Endothelial cell of umbilical vein (primary cell): ENCODE measurements around the gene MISP3. TPM values are rescaled to one million over a fixed set of nuclear protein-coding genes. Genes with fewer than 3 reads are reported as not detected.

ENCODE experiments used
- BruUV-seq: library from RNA; stranded (reverse); fragments of 400-500 nt; replicated peaks from 2 replicates; lab custom pipeline; 2021; lab: Mats Ljungman, UMichigan
- CTCF ChIA-PET: fragments of 300-600, 350-600 bp; sonication (Branson Sonifier 250); formaldehyde crosslinking; loops from one replicate; lab custom pipeline; 2021; ENCODE audit warnings: antibody characterized with exemption, inconsistent platforms; lab: Charles Lee
- POLR2A ChIA-PET: fragments of 300-600, 350-600 bp; sonication (Branson Sonifier 250); formaldehyde crosslinking; loops from one replicate; lab custom pipeline; 2021; ENCODE audit warnings: antibody characterized with exemption, inconsistent platforms; lab: Charles Lee
- DNase-seq: peaks from one replicate; pipeline ENCODE4 v3.0.0-alpha.2; 2011; ENCODE audit warnings: low read depth, low spot score
- FAIRE-seq: peaks from 2 replicates; lab custom pipeline; 2011; peaks lifted over from hg19 to GRCh38; lab: Jason Lieb, UNC
- H2AFZ ChIP-seq: 2 replicates; pipeline ENCODE4 v1.6.0; 2012; ENCODE audit warnings: low read depth, low read length, control low read depth, inconsistent platforms
- H3K27ac ChIP-seq: 2 replicates; pipeline ENCODE4 v1.5.1; 2011; ENCODE audit warnings: low read depth, mild to moderate bottlenecking, control low read depth, low read length, moderate library complexity; ENCODE audit not compliant: insufficient read depth
- H3K27me3 ChIP-seq, 2 experiments: 2 replicates each; pipeline versions ENCODE4 v1.6.0 to v1.6.1; 2011; ENCODE audit warnings: low read length in 2 of 2, mixed read lengths in 1 of 2; ENCODE audit not compliant: control insufficient read depth in 2 of 2, insufficient read depth in 2 of 2
- H3K36me3 ChIP-seq, 2 experiments: 2 replicates in 1 of 2; 3 replicates in 1 of 2; pipeline ENCODE4 v1.5.1; 2011; ENCODE audit warnings: low read length in 2 of 2, mild to moderate bottlenecking in 1 of 2, moderate library complexity in 1 of 2; ENCODE audit not compliant: control insufficient read depth in 2 of 2, insufficient read depth in 2 of 2; ENCODE audit errors: extremely low read depth in 1 of 2
- H3K4me1 ChIP-seq: 3 replicates; pipeline ENCODE4 v1.5.1; 2011; ENCODE audit warnings: mild to moderate bottlenecking, low read length; ENCODE audit not compliant: control insufficient read depth, insufficient read depth; ENCODE audit errors: extremely low read depth
- H3K4me2 ChIP-seq: 2 replicates; pipeline ENCODE4 v1.6.1; 2011; ENCODE audit warnings: low read length, control low read depth, mixed read lengths; ENCODE audit not compliant: insufficient read depth
- H3K4me3 ChIP-seq, 3 experiments: fragments of 200-600 bp in 1 of 3; sonication (generic), shearing (Covaris generic) in 1 of 3; replicated peaks in 1 of 3; 2 replicates each; pipeline ENCODE4 v1.5.1; 2011 to 2016; ENCODE audit warnings: control low read depth in 3 of 3, low read length in 3 of 3, mild to moderate bottlenecking in 2 of 3, inconsistent platforms in 1 of 3, low read depth in 1 of 3, moderate library complexity in 1 of 3; ENCODE audit not compliant: insufficient read depth in 1 of 3
- H3K79me2 ChIP-seq: 2 replicates; pipeline ENCODE4 v1.6.0; 2012; ENCODE audit warnings: low read length, inconsistent platforms; ENCODE audit not compliant: control insufficient read depth, insufficient read depth
- H3K9ac ChIP-seq: replicated peaks from 2 replicates; pipeline ENCODE3; 2011; ENCODE audit warnings: low read length, control low read depth; ENCODE audit not compliant: insufficient read depth; ENCODE audit errors: extremely low read depth
- H3K9me1 ChIP-seq: replicated peaks from 3 replicates; pipeline ENCODE4 v1.6.0; 2011; ENCODE audit warnings: mild to moderate bottlenecking, low read length; ENCODE audit not compliant: control insufficient read depth, insufficient read depth; ENCODE audit errors: extremely low read depth
- H3K9me3 ChIP-seq: replicated peaks from 2 replicates; pipeline ENCODE4 v1.5.1; 2012; ENCODE audit warnings: low read length, inconsistent platforms; ENCODE audit not compliant: control insufficient read depth, insufficient read depth
- H4K20me1 ChIP-seq: replicated peaks from 2 replicates; pipeline ENCODE3; 2011; ENCODE audit warnings: mild to moderate bottlenecking, low read length; ENCODE audit not compliant: control insufficient read depth, insufficient read depth; ENCODE audit errors: extremely low read depth
- CTCF ChIP-seq, 2 donors: IDR thresholded peaks; 1 replicate in 1 of 2; 2 replicates in 1 of 2; pipeline ENCODE4 v1.5.1; 2011; ENCODE audit warnings: low read length in 2 of 2, mild to moderate bottlenecking in 2 of 2, moderate library complexity in 2 of 2, control low read depth in 1 of 2, inconsistent platforms in 1 of 2, low read depth in 1 of 2; ENCODE audit not compliant: insufficient read depth in 1 of 2; ENCODE audit errors: extremely low read depth in 1 of 2
- EZH2 ChIP-seq: IDR thresholded peaks from 2 replicates; pipeline ENCODE4 v1.6.1; 2012; ENCODE audit warnings: borderline replicate concordance, low read depth, mild to moderate bottlenecking, moderate library complexity, low read length, inconsistent platforms; ENCODE audit not compliant: severe bottlenecking
- FOS ChIP-seq: IDR thresholded peaks from 2 replicates; pipeline ENCODE4 v1.6.1; 2011; ENCODE audit warnings: mild to moderate bottlenecking, low read length, moderate library complexity, borderline replicate concordance; ENCODE audit not compliant: insufficient read depth
- GATA2 ChIP-seq: IDR thresholded peaks from 2 replicates; pipeline ENCODE4 v1.7.0; 2011; ENCODE audit warnings: low read depth, mild to moderate bottlenecking, moderate library complexity, mixed read lengths, low read length; ENCODE audit not compliant: insufficient read length, insufficient read depth
- JUN ChIP-seq: IDR thresholded peaks from 2 replicates; pipeline ENCODE4 v1.6.1; 2011; ENCODE audit warnings: borderline replicate concordance, low read depth; ENCODE audit not compliant: insufficient read length, insufficient read depth
- MAX ChIP-seq: IDR thresholded peaks from 2 replicates; pipeline ENCODE4 v1.6.1; 2011; ENCODE audit not compliant: insufficient read depth, insufficient read length
- POLR2AphosphoS5 ChIP-seq: IDR thresholded peaks from 2 replicates; pipeline ENCODE4 v1.6.1; 2012; ENCODE audit warnings: low read depth, mild to moderate bottlenecking, control low read depth, low read length, moderate library complexity; ENCODE audit not compliant: insufficient read depth
- dilution Hi-C: fragments of 300-500 bp; cut with MboI; formaldehyde crosslinking; loops from one replicate; pipeline ENCODE4 v1.15.0; 2019; ENCODE audit warnings: low sequenced_read_pairs; ENCODE audit not compliant: extremely low pct_ligation_motif_present
- intact Hi-C: fragments of 100-400 bp; cut with micrococcal nuclease; formaldehyde crosslinking; loops from one replicate; pipeline ENCODE4 v1.10.0; 2022
- polyA plus RNA-seq, 4 experiments: library from polyadenylated mRNA; depleted of rRNA in 3 of 4; stranded (reverse) in 3 of 4; unstranded in 1 of 4; fragments of >200 nt; gene quantifications; 2 replicates each; pipeline versions ENCODE4 v1.2.1 to v1.2.3, GENCODE V29; 2011 to 2012; ENCODE audit warnings: missing spikeins in 1 of 4
- total RNA-seq: library from RNA; stranded (reverse); gene quantifications from 2 replicates; pipeline ENCODE4 v1.2.3, GENCODE V29; 2021

Gene MISP3
- total and polyA plus RNA-seq, 2 donors (not counting 3 experiments of a cell fraction or from before 2014, with no cell fraction given) = 0.26 to 0.31 TPM

GRCh38 chr19:14091813-14092462 is 19.4 kb downstream of the MISP3 start:
- intact Hi-C loops = loop anchor here (1.0 to 2.0 kb wide), 2 partner anchors 25 to 44 kb away; partner anchors contain the start of genes ASF1B and PRKACA
- no peak overlapping the region for H2AFZ ChIP-seq

More at GRCh38 chr19:14091813-14092462, 19.4 kb downstream of the MISP3 start:
- BruUV-seq = TSS peak; percentile 73
- H3K36me3 ChIP-seq = peaks cover 0 to 11% of the 10 kb centered on the region in 2 experiments
- H3K27me3 ChIP-seq = no peaks in the 10 kb centered on the region
- POLR2A ChIA-PET = no interaction called here
- H4K20me1 ChIP-seq = no peaks in the 10 kb centered on the region
- no peak overlapping the region for H3K9ac ChIP-seq
- FAIRE-seq = no peak
- no peaks in the 10 kb centered on the region for H3K79me2 ChIP-seq
- H3K9me1 ChIP-seq = no peaks in the 10 kb centered on the region
- H3K4me1 ChIP-seq = peaks cover 9% of the 10 kb centered on the region
- H3K27ac ChIP-seq = no peak overlapping the region
- DNase-seq = no peak
- CTCF ChIA-PET = interaction anchor here (0.7 to 1.3 kb wide), 2 partner anchors 20 to 321 kb away, joined by 4 to 5 read pairs; partner anchors contain the start of gene MISP3
- H3K4me3 ChIP-seq = peak overlapping the region; percentile 52 to 94 (median 86)
- TF ChIP-seq MAX = no peak
- TF ChIP-seq GATA2 = no peak
- no peak for TF ChIP-seq JUN
- TF ChIP-seq EZH2 = no peak
- TF ChIP-seq POLR2AphosphoS5 = no peak
- no peak for TF ChIP-seq FOS
- TF ChIP-seq CTCF (IDR thresholded peaks at IDR 0.05; ENCODE audit: extremely low read depth in 1 of 2, insufficient read depth in 1 of 2, low read depth in 1 of 2, low read length in 2 of 2) = no peak
- dilution Hi-C loops = no loop called here
- peaks cover 3% of the 10 kb centered on the region for H3K9me3 ChIP-seq
- peak overlapping the region; percentile 94 for H3K4me2 ChIP-seq
